ENCODE data around the gene C3orf62. TPM values are rescaled to one million over a fixed set of nuclear protein-coding genes. Genes with fewer than 3 reads are reported as not detected.

The C3orf62 gene
- polyA plus RNA-seq, 1 donor (not counting 4 experiments of a cell fraction or from before 2014, with no cell fraction given) = 5.2 TPM

- dilution Hi-C loops (cut with MboI; ENCODE audit: extremely low pct_ligation_motif_present, low sequenced_read_pairs) = no loop called here
Measured at GRCh38 chr3:49238274-49239127, 38.5 kb downstream of the C3orf62 start.

DNA sequence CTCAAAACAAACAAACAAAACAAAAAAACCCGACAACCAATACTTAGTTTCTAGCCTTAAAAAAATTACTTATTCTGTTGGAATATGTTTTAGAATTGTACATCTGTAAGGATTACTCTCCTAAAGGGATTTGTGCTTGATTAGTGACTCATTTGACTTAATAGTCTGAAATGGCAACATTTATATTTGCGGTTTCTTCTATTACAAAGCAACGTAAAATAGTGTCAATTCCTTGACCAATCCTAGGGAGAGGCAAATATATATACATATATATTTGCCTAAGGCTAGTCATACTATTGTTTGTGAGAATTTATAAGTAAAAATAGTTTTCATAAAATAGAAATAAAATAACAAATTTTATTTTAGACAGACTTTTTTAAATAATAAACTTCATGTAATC lies 39.7 kb downstream of the C3orf62 start:
- H3K9ac ChIP-seq (ENCODE audit: control insufficient read depth, extremely low read depth, insufficient read depth, low read length) = no peak overlapping the region
- no peaks in the 10 kb centered on the region for H4K20me1 ChIP-seq (ENCODE audit: control insufficient read depth, extremely low read depth, insufficient read depth, low read length)
- no peaks in the 10 kb centered on the region for H3K79me2 ChIP-seq (ENCODE audit: control insufficient read depth, insufficient read depth, low read length)
- dilution Hi-C loops (cut with MboI; ENCODE audit: extremely low pct_ligation_motif_present, low sequenced_read_pairs) = no loop called here
- FAIRE-seq (no peak), DNase-seq (ENCODE audit: low read depth, low spot score) (no peak)
- no peaks in the 10 kb centered on the region for H3K36me3 ChIP-seq (ENCODE audit: control insufficient read depth in 2 of 2, extremely low read depth in 1 of 2, insufficient read depth in 2 of 2, low read length in 2 of 2)
- TF ChIP-seq EZH2 (IDR thresholded peaks at IDR 0.05; ENCODE audit: low read length) = no peak
- TF ChIP-seq, protein P1, sequence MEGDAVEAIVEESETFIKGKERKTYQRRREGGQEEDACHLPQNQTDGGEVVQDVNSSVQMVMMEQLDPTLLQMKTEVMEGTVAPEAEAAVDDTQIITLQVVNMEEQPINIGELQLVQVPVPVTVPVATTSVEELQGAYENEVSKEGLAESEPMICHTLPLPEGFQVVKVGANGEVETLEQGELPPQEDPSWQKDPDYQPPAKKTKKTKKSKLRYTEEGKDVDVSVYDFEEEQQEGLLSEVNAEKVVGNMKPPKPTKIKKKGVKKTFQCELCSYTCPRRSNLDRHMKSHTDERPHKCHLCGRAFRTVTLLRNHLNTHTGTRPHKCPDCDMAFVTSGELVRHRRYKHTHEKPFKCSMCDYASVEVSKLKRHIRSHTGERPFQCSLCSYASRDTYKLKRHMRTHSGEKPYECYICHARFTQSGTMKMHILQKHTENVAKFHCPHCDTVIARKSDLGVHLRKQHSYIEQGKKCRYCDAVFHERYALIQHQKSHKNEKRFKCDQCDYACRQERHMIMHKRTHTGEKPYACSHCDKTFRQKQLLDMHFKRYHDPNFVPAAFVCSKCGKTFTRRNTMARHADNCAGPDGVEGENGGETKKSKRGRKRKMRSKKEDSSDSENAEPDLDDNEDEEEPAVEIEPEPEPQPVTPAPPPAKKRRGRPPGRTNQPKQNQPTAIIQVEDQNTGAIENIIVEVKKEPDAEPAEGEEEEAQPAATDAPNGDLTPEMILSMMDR (optimal IDR thresholded peaks at IDR 0.05 in 1 of 3, IDR thresholded peaks at IDR 0.05 in 1 of 3, conservative IDR thresholded peaks at IDR 0.05 in 1 of 3; ENCODE audit: extremely low read depth in 1 of 3, insufficient read depth in 2 of 3, low read length in 3 of 3) = no peak
- no peak overlapping the region for H3K4me3 ChIP-seq (ENCODE audit: control insufficient read depth in 2 of 3, extremely low read depth in 1 of 3, insufficient read depth in 2 of 3, low read depth in 1 of 3, low read length in 3 of 3)
- H3K9me3 ChIP-seq (ENCODE audit: control insufficient read depth, low read depth, low read length) = peaks cover 3% of the 10 kb centered on the region
- H3K27ac ChIP-seq (ENCODE audit: control insufficient read depth, insufficient read depth, low read length) = no peak overlapping the region
- no peaks in the 10 kb centered on the region for H3K27me3 ChIP-seq (ENCODE audit: control insufficient read depth, extremely low read depth, insufficient read depth, low read length)
- peaks cover 15% of the 10 kb centered on the region for H3K4me1 ChIP-seq (ENCODE audit: control insufficient read depth, extremely low read depth, insufficient read depth, low read length)
- H3K4me2 ChIP-seq (ENCODE audit: control insufficient read depth, extremely low read depth, insufficient read depth, low read depth, low read length) = no peak overlapping the region
- H3K9me1 ChIP-seq (ENCODE audit: control insufficient read depth, extremely low read depth, insufficient read depth, low read length) = no peaks in the 10 kb centered on the region
- H2AFZ ChIP-seq (ENCODE audit: control insufficient read depth, low read length) = no peak overlapping the region

More at GRCh38 chr3:49238274-49239127, 38.5 kb downstream of the C3orf62 start:
- DNase-seq (ENCODE audit: low read depth, low spot score) (peak; percentile 49), FAIRE-seq (peak; percentile 93)
- H3K9ac ChIP-seq (ENCODE audit: control insufficient read depth, extremely low read depth, insufficient read depth, low read length) = peak overlapping the region; percentile 48
- H3K4me2 ChIP-seq (ENCODE audit: control insufficient read depth, extremely low read depth, insufficient read depth, low read depth, low read length) = peak overlapping the region; percentile 68
- H4K20me1 ChIP-seq (ENCODE audit: control insufficient read depth, extremely low read depth, insufficient read depth, low read length) = no peaks in the 10 kb centered on the region
- peaks cover 15% of the 10 kb centered on the region for H3K4me1 ChIP-seq (ENCODE audit: control insufficient read depth, extremely low read depth, insufficient read depth, low read length)
- H3K9me3 ChIP-seq (ENCODE audit: control insufficient read depth, low read depth, low read length) = peaks cover 2% of the 10 kb centered on the region
- TF ChIP-seq, protein P1 (optimal IDR thresholded peaks at IDR 0.05 in 1 of 3, IDR thresholded peaks at IDR 0.05 in 1 of 3, conservative IDR thresholded peaks at IDR 0.05 in 1 of 3; ENCODE audit: extremely low read depth in 1 of 3, insufficient read depth in 2 of 3, low read length in 3 of 3) = no peak
- no peak for TF ChIP-seq EZH2 (IDR thresholded peaks at IDR 0.05; ENCODE audit: low read length)
- no peaks in the 10 kb centered on the region for H3K9me1 ChIP-seq (ENCODE audit: control insufficient read depth, extremely low read depth, insufficient read depth, low read length)
- no peaks in the 10 kb centered on the region for H3K36me3 ChIP-seq (ENCODE audit: control insufficient read depth in 2 of 2, extremely low read depth in 1 of 2, insufficient read depth in 2 of 2, low read length in 2 of 2)
- H3K27me3 ChIP-seq (ENCODE audit: control insufficient read depth, extremely low read depth, insufficient read depth, low read length) = no peaks in the 10 kb centered on the region
- H2AFZ ChIP-seq (ENCODE audit: control insufficient read depth, low read length) = peak overlapping the region; percentile 12
- no peaks in the 10 kb centered on the region for H3K79me2 ChIP-seq (ENCODE audit: control insufficient read depth, insufficient read depth, low read length)
- H3K27ac ChIP-seq (ENCODE audit: control insufficient read depth, insufficient read depth, low read length) = peak overlapping the region; percentile 81
- H3K4me3 ChIP-seq (ENCODE audit: control insufficient read depth in 2 of 3, extremely low read depth in 1 of 3, insufficient read depth in 2 of 3, low read depth in 1 of 3, low read length in 3 of 3) = peak overlapping the region in 1 of 3 experiments; percentile 25
